GM19043 (cell line): ENCODE measurements around the gene AIF1L.

Experiments used
- ATAC-seq: cut with Tn5 transposase; IDR thresholded peaks from one replicate; pipeline ENCODE4 v1.9.1; 2021; ENCODE audit warnings: low read depth; ENCODE audit not compliant: unreplicated experiment

Gene AIF1L

DNA sequence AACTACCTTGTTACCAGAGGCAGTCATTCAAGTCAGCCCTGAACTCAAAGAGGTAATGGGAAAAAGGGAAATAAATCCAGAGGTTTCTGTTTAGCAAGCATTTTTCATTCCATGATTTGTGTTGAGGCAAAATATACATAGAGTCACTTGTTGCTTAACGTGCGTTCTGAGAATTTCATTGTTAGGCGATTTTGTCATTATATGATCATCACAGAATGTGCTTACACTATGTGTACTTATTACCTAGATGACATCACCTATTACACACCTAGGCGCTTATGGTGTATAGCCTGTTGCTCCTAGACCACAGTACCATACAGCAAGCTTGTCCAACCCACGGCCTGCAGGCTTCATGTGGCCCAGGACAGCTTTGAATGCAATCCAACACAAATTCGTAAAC, 65.3 kb downstream of the AIF1L start:
- ATAC-seq = no peak

DNA sequence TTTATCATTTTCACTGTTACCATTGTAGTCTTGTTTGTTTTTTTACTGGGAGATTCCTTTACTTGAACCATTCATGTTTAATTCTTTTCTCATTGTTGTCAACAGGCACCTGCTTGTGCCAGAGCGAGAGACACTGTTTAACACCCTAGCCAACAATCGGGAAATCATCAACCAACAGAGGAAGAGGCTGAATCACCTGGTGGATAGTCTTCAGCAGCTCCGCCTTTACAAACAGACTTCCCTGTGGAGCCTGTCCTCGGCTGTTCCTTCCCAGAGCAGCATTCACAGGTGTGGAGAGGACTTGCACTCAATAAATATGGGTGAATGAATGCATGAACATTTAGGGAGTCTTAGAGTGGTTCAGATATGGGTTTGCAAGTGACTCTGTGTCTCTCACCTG, 66.6 kb downstream of the AIF1L start:
- no peak for ATAC-seq

DNA sequence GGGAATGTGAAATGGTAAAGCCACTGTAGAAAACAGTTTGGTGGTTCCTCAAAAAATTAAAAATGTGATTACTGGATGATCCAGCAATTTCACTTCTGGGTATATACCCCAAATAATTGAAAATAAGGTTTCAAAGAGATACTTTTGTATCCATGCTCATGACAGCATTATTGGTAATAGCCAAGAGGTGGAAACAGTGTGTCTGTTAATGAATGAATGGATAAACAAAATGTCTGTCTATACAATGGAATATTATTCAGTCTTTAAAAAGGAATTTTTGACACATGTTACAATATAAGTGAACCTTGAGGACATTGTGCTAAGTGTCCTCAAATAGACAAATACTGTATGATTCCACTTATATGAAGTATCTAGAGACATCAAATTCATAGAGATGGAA, 69.2 kb downstream of the AIF1L start:
- ATAC-seq = no peak

- ATAC-seq = no peak
These were observed 70.9 kb downstream of the AIF1L start for GRCh38 chr9:131167146-131167692.

- no peak for ATAC-seq
These were observed 71.6 kb downstream of the AIF1L start for GRCh38 chr9:131167936-131168335.

- ATAC-seq = no peak
These were observed 73.4 kb downstream of the AIF1L start for GRCh38 chr9:131169563-131170240.
